ENCODE data around the gene BRD3OS. TPM values are rescaled to one million over a fixed set of nuclear protein-coding genes. Genes with fewer than 3 reads are reported as not detected.

Gene BRD3OS
- total and polyA plus RNA-seq, 2 of the 13 experiments (the other 11 are each of a cell fraction or from before 2014, with no cell fraction given): 4.9 to 5.7 TPM

DNA sequence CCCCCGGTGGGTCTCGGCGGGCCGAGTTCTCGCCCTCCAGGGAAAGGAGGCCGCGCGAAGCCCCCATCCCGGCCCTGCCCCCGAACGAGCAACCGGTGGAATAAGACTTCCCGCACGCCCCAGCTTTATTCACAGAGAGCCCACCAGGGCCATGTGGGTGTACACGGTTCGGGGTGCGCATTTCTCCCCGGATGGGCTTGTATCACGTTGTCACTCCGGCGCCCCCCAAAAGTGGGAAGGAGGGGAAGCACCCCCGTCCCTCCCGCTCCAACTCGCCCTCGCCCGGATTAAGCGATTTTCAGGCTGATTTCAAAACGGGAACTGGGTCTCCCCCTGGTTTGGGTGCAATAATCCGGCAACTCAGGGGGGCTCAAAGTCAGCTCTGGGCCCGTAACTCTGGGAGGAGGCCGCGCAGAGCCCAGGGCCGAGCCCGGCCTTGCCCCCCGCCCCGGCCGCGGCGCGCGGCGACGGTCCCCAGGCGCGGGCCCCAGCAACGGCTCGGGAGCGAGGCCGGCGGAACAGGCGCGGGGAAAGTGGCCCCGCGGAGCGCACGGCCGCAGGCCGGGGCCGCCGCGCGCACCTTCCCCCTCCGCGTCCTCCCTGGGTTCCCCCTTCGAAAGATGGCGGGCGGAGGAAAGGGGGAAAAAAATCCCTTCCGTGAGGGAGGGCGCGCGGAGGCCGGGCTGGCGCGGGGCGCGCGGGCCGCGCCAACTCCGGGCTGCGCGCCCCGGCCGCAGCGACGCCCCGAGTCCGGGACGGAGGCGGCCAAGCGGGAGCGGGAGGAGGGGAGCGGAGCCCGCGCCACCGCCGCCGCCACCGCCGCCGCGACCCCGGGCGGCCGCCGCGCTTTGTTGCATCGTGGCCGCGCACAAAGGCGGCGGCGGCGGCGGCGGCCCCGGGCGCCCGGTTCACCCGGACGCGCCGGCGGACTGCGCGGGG is 41.9 kb downstream of the BRD3OS start (continued):
- TF ChIP-seq ZNF292 (CRISPR knock-in tag; IDR thresholded peaks at IDR 0.05; ENCODE audit: borderline replicate concordance, low read depth) (no peak), ZNF451 (CRISPR knock-in tag; IDR thresholded peaks at IDR 0.05) (no peak), ZSCAN9 (CRISPR knock-in tag; IDR thresholded peaks at IDR 0.05; ENCODE audit: borderline replicate concordance) (no peak), GABPB1 (CRISPR knock-in tag; IDR thresholded peaks at IDR 0.05) (no peak), ZSCAN20 (CRISPR knock-in tag; IDR thresholded peaks at IDR 0.05; ENCODE audit: borderline replicate concordance) (no peak), CREM (IDR thresholded peaks at IDR 0.05) (no peak), CREM (CRISPR knock-in tag; IDR thresholded peaks at IDR 0.05) (no peak), MAZ (IDR thresholded peaks at IDR 0.05; ENCODE audit: borderline replicate concordance, low read depth, low read length) (no peak), MAZ (CRISPR knock-in tag; IDR thresholded peaks at IDR 0.05; ENCODE audit: low read depth) (no peak), TMF1 (CRISPR knock-in tag; IDR thresholded peaks at IDR 0.05; ENCODE audit: low read depth) (no peak), ZNF558 (CRISPR knock-in tag; IDR thresholded peaks at IDR 0.05; ENCODE audit: borderline replicate concordance) (0 out of 2 replicates have a peak, but pooled peaks have one; percentile 32), HCFC1 (IDR thresholded peaks at IDR 0.05; ENCODE audit: low read depth, low read length) (no peak), SUZ12 (IDR thresholded peaks at IDR 0.05; ENCODE audit: low read depth, low read length) (no peak)
- TF ChIP-seq, protein P1, sequence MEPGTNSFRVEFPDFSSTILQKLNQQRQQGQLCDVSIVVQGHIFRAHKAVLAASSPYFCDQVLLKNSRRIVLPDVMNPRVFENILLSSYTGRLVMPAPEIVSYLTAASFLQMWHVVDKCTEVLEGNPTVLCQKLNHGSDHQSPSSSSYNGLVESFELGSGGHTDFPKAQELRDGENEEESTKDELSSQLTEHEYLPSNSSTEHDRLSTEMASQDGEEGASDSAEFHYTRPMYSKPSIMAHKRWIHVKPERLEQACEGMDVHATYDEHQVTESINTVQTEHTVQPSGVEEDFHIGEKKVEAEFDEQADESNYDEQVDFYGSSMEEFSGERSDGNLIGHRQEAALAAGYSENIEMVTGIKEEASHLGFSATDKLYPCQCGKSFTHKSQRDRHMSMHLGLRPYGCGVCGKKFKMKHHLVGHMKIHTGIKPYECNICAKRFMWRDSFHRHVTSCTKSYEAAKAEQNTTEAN (CRISPR knock-in tag; conservative IDR thresholded peaks at IDR 0.05): no peak
- TF ChIP-seq, protein P2, sequence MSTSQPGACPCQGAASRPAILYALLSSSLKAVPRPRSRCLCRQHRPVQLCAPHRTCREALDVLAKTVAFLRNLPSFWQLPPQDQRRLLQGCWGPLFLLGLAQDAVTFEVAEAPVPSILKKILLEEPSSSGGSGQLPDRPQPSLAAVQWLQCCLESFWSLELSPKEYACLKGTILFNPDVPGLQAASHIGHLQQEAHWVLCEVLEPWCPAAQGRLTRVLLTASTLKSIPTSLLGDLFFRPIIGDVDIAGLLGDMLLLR (CRISPR knock-in tag; IDR thresholded peaks at IDR 0.05): no peak
- TF ChIP-seq, protein P3, sequence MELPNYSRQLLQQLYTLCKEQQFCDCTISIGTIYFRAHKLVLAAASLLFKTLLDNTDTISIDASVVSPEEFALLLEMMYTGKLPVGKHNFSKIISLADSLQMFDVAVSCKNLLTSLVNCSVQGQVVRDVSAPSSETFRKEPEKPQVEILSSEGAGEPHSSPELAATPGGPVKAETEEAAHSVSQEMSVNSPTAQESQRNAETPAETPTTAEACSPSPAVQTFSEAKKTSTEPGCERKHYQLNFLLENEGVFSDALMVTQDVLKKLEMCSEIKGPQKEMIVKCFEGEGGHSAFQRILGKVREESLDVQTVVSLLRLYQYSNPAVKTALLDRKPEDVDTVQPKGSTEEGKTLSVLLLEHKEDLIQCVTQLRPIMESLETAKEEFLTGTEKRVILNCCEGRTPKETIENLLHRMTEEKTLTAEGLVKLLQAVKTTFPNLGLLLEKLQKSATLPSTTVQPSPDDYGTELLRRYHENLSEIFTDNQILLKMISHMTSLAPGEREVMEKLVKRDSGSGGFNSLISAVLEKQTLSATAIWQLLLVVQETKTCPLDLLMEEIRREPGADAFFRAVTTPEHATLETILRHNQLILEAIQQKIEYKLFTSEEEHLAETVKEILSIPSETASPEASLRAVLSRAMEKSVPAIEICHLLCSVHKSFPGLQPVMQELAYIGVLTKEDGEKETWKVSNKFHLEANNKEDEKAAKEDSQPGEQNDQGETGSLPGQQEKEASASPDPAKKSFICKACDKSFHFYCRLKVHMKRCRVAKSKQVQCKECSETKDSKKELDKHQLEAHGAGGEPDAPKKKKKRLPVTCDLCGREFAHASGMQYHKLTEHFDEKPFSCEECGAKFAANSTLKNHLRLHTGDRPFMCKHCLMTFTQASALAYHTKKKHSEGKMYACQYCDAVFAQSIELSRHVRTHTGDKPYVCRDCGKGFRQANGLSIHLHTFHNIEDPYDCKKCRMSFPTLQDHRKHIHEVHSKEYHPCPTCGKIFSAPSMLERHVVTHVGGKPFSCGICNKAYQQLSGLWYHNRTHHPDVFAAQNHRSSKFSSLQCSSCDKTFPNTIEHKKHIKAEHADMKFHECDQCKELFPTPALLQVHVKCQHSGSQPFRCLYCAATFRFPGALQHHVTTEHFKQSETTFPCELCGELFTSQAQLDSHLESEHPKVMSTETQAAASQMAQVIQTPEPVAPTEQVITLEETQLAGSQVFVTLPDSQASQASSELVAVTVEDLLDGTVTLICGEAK (IDR thresholded peaks at IDR 0.05): no peak
- TF ChIP-seq, protein P3 (CRISPR knock-in tag; IDR thresholded peaks at IDR 0.05): no peak
- TF ChIP-seq, protein P4, sequence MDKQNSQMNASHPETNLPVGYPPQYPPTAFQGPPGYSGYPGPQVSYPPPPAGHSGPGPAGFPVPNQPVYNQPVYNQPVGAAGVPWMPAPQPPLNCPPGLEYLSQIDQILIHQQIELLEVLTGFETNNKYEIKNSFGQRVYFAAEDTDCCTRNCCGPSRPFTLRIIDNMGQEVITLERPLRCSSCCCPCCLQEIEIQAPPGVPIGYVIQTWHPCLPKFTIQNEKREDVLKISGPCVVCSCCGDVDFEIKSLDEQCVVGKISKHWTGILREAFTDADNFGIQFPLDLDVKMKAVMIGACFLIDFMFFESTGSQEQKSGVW (CRISPR knock-in tag; IDR thresholded peaks at IDR 0.05; ENCODE audit: borderline replicate concordance): no peak
